Stimulated activated CD8-positive, alpha-beta memory T cell treated with anti-CD3 and anti-CD28 coated beads, Interleukin-2, amount 100 ng/mL, for 1 hour (primary cell): ENCODE results near the gene CDC42BPA.

Experiments
- DNase-seq, 2 donors: peaks; one replicate each; pipeline ENCODE4 v3.0.0-alpha.2; 2020; ENCODE audit warnings: low read depth in 2 of 2

Gene CDC42BPA

DNA sequence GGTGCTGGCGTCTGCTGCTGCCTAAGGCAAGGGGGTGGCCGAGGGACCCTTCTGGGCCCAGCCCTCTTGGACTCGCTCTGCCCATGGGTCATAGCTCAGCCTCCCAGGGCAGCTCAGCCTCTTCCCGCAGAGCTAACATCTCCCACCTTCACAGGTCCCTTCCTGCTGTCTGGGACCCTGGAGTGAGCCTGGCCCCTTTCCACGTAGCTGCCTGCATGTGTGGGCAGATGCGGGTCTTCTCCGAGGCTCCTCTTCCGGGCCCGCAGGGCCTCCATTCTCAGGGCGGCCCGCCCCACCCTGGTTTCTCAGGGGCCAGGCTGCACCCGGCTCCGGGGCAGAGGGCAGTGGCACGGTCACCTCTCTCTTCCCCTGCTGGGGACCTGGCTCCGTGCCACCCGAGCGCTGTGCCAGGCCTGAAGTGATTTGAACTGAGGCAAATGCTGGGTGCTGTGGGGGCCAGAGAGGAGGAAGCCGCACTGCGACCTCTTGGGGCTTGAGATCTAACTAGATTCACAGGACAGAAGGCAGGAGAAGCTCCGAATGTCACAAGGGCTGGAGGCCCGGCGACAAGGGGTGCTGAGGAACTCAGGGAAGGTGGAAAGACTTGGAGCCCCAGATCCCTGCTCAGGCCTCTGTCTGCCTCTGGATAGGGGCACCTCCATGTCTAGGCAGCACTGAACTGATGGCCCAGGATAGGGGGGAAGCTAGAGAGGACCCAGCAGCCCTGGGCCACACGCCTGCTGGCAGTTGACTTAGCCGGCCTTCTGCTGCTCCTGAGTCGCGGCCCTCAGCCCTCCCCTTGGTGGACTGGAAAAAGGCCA, 337.5 kb downstream of the CDC42BPA start:
- no peak for DNase-seq

DNA sequence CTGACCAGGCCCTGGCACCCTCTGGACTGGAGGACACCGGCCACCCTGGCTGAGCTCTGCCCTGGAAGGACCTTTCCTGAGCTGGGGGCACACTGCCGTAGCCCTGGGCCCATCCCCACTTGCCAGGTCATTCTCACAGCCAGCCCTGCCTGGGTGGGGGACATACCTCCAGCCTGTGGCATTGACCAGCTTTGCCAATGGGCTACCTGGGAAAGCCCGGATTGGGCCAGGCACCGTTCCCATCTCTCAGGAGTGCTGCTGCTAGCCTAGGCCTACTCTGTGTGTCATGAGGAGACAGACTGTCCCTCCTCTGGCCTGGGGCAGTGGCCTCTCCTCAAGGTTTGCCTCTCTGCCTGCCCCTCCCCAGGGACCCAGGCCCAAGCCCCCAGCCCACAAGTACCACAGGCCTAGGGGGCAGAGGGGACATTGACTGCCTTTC, 338.2 kb downstream of the CDC42BPA start:
- no peak for DNase-seq

DNA sequence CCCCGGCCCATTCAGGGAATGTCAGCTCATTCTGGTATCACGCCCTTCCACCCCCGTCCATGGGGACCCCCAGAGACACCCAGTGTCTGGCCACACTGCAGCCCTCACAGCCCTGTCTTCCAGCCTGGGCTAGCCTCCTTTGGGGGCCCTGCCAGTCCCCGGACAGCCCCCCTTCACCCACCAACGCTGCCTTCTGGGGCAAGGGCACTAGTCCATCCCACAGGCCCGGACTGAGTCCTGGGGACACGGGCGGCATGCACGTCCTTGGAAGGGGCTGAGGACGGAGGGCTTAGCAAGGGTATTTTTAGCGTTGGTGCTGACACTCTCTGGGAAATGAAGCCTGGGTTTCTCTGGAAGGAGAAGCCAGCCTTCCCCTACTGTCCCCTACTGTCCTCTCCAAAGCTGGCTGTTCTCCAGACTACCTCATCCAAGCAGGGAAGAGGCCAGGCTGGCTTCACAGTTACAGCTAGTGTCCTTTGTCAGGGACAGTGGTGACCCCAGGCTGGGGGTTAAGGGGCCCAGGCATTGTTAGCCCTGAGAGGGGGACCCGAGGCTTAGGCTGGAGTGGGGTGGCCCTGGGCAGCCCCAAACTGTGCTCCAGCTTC, 338.7 kb downstream of the CDC42BPA start:
- DNase-seq, result no peak

DNA sequence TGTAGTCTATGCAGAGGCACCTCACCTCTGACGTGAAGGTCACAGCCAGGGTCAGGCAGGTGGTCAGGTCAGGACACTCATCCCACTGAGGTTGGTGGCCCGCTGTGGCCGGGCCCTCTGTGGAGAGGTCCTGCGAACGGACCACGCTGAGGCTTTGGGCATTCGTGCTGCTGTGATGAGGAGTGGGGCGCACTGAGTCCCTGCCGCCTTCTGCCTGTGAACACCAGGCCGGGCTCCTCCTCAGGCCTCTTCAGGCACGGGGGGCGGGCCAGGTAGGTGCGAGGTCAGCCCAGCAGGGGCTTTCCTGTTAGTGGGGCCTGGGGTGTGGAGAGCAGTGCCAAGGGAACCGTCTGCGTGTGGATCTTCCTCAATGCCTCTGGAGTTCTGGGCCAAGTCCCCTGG, 339.2 kb downstream of the CDC42BPA start:
- DNase-seq, result no peak

GRCh38 chr1:226978432-226979114, 339.7 kb downstream of the CDC42BPA start:
- DNase-seq, result no peak

GRCh38 chr1:226977643-226978431, 340.5 kb downstream of the CDC42BPA start:
- DNase-seq, result no peak

DNA sequence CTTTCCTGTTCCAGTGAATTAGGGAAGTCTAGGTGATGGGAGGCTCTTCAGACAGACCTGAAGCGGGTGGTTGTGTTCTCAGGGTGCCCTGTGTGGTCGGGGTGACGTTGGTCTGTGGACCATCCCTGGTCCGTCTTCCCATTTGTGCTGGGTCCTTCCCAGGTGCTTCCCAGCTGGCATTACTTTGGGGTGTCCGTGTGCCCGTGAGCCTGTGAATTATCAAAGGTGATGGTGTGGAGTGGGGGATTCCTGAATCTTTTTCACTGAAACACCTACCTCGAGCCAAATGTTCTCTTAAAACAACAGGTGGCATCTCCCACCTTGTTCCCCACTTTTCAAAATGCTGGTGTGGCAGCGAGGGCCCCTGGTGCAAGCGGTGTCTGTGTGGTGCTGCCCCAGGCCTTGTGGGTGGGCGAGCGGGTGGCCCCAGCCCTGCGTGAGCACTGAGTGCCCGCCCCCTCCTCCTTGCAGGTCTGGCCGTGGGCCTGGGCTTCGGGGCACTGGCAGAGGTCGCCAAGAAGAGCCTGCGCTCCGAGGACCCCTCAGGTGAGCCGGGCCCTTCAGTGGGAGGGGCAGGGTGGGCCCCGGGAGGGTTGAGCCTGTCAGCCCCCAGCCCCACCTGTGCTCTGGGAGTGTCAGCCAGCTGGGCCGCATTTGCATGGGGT, 341.2 kb downstream of the CDC42BPA start:
- no peak for DNase-seq

DNA sequence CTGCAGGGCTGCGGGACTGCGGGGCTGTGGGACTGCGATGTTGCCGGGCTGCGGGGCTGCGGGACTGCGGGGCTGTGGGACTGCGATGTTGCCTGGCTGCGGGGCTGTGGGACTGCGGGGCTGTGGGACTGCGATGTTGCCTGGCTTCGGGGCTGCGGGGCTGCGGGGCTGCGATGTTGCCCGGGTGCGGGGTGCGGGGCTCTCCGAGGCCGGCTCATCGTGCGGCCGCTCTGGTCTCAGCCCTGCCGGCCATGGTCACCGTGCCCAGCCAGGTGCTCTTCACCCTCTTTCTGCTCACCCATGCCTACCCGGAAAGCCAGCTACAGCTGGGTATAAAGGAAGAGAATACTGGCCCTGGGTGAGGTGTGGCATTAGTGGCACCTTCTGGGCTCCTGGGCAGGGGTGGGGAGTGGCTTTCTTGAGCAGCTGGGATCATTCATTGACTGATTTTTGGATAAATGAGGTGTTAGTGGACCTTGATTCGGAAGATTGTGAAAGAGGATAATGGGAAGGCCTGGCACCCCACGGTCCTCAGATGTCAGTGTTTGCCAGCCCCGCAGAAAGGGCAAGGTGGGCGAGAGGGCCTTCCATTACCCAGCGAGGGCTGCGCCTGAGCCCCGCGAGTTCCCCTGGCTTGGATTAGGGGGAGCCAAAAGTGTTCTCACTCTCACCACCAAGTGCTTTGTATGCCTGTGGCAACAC, 341.9 kb downstream of the CDC42BPA start:
- DNase-seq, result no peak

DNA sequence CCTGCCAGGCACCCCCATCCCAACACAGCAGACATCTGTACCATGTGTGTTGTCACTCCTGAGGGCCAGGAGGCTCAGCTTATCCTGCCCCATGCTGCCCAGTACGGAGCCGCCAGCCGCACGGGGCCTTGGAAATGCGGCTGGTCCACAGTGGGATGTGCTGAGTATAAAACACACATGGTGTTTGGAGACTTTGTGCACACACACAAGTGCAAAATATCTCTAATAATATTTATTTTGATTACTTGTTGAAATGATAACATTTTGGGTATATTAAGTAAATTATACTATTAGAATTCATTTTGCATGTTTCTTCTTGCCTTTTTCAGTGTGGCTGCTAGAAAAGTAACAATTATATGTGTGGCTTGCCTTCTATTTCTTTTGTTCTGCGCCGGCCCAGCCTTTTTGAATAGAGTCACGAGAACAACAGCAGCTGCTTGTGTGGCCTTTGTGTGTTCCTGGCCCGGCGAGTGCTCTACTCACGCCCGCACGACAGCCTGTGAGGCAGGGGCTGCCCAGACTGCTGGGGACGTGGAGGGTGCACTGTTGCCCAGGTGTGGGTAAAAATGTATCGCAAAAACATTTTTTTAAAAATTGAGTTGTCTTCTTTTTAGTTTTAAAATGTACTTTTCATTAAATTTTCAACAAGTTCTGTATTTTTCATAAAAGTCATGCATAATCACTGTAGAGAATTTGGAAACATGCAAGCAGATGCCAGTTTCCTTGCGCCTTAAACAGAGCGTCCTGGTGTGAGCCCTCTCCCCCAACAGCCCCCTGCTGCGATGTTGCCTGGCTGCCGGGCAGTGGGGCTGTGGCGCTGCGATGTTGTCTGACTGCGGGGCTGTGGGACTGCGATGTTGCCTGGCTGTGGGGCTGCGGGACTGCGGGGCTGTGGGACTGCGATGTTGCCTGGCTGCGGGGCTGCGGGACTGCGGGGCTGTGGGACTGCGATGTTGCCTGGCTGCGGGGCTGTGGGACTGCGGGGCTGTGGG, 342.7 kb downstream of the CDC42BPA start:
- no peak for DNase-seq

DNA sequence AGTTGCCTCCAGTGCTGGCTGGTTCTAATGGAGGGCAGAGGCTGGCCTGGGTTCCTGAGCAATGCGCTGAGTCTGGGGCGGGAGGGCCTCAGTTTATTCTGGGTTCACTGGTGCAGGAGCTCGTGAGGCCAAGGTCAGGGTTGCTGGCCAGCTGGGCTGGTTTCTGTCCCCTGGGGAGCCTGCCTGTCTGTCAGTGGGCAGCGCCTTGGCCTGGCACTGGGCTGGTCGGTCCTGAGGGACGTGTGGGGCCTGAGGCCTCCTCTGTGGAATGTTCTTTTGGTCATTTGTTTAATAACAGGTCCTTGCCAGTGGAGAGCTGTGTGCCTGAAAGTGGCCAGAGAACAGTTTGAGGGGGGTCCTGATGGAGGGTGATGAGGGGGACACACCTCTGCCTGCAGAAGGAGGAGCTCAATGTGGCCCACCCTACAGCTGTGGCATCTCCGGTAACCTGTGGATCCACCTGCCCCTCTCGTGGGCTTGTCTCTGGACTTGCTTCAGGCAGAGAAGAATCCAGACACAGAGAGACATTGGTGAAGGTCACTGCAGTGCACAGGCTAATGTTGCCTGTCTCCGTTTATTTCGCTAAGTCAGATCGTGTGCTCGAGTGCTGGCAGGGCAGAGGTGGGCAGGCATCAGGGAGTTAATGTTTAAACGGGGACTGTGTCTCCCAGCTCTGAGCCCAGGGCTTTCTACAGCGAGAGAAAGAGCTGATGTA, 343.6 kb downstream of the CDC42BPA start:
- no peak for DNase-seq

DNA sequence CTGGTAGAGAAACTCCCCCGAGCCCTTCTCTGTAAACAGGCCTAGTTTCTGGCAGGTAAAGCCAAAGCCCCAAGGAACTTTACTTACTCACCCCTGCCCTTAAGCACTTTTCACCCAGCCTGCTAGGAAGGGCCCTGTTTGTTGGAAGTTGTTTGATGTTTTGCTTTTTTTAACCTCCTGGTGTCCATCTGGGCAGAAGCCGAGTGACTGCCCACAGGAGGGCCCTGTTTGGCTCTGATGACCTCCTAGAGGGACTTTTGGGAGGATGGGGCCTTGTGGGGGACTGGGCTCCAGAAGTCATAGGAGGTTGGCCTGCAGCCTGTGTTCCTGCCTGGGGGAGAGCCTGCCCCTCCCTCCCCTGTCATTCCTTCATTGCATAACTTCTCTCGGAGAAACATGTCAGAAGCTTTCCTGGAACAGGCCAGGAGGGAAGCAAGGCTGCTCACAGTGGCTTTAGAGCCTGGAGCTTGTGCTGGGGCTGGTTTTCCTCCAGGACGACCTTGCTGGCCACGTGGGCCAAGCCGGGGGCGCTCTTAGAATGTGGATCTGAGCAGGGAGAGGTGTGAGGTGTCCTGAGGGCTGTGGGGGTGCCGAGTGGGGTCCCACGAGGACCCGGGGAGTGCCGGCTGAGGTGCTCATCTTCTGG, 344.3 kb downstream of the CDC42BPA start:
- no peak for DNase-seq

DNA sequence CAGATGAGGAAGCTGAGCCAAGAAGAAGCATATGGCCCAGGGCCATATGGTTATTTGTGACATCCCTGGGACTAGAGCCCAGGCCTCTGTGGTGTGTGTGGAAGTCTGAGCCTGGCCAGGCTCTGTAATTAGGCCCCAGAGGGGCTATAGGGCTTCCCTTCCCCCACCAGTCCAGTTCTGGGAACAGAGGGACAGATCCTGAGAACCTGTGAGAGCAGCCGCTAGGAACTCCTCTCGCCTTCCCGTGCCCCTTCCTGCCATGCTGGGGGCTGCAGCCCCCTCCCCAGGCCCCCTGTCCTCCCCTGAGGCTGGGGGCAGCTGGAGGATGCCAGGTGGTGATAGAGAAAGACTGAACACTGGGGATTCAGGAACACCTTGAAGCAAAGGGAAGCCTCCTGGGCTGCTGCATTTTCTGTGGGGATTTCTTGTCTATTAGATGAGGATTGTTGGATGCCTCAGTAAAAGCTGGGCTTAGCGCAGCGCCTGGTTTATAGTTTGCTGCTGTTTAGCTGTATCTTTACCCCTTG, 344.9 kb downstream of the CDC42BPA start:
- no peak for DNase-seq

GRCh38 chr1:226972931-226973330, 345.4 kb downstream of the CDC42BPA start:
- no peak for DNase-seq

DNA sequence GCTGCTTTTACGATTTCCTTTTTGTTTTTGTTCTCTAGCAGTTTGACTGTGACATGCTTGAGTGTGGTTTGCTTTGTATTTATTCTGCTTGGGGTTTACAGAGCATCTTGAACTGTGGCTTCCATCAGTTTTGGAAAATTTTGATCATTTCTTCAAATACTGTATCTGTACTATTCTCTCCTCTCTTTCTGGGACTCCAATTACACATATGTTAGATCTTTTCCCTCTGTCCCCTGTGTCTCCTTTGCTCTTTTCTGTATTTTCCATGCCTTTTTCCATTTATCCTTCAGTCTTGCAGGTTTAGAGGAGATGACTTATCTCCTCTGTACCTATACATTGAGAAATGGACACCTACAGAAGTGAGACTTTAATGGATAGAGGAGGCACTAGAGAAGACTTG, 346.5 kb downstream of the CDC42BPA start:
- no peak for DNase-seq

DNA sequence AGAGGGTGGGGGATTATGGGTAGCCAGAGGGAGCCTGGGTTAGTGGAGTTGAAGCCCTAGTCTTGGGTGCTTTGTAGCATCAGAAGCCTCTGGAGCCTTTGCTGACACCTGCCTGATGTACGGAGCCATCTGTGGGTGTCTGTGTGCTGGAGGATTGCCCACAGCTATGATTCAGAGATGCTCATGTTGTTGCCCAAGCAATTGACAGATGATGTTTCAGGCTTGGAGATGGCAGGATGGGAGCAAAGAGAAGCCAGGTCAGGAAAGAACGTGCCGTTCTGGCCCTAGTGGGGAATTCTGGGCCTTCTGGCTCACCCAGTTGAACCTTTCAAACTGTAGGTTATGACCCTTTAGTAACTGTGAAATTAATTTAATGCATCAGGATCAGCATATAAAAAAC, 350.6 kb downstream of the CDC42BPA start:
- no peak for DNase-seq

GRCh38 chr1:226966683-226967082, 351.6 kb downstream of the CDC42BPA start:
- no peak for DNase-seq

GRCh38 chr1:226965581-226966440, 352.5 kb downstream of the CDC42BPA start:
- DNase-seq, result no peak
